ENCODE data around the gene HRCT1. TPM values are rescaled to one million over a fixed set of nuclear protein-coding genes. Genes with fewer than 3 reads are reported as not detected.
"Not testable (repeated sequence)": the region's sequence is repeated elsewhere in the genome, so short reads cannot be mapped to it uniquely, and the experiment has no call there.

HRCT1 gene
- total RNA-seq, 1 experiment from 2014 or later = not detected

GRCh38 chr9:35896570-35896969 is 9.4 kb upstream of the HRCT1 start:
- Histone ChIP-seq H3K9me3 (ENCODE audit: control insufficient read depth, low read depth, low read length) (no peaks in the 10 kb centered on the region), H3K79me2 (ENCODE audit: insufficient read depth, low read length) (no peaks in the 10 kb centered on the region), H3K27me3 (ENCODE audit: insufficient read depth, low read length) (no peaks in the 10 kb centered on the region), H3K9ac (ENCODE audit: extremely low read depth, insufficient read length, low read length) (no peak overlapping the region), H4K8ac (replicated peaks; ENCODE audit: insufficient read length, low read depth, low read length) (no peak overlapping the region), H3K27ac (ENCODE audit: insufficient read length, low read depth, low read length) (no peak overlapping the region), H3K4ac (ENCODE audit: low read depth, low read length) (no peak overlapping the region), H2AK5ac (ENCODE audit: insufficient read length, low read length) (no peak overlapping the region), H4K5ac (ENCODE audit: insufficient read length, low read depth, low read length) (no peak overlapping the region), H4K91ac (ENCODE audit: insufficient read length, low read depth, low read length) (no peak overlapping the region), H3T11ph (ENCODE audit: low read length) (no peak overlapping the region), H3K4me1 (ENCODE audit: insufficient read depth, low read length) (no peaks in the 10 kb centered on the region), H2BK12ac (ENCODE audit: insufficient read length, low read depth, low read length) (no peak overlapping the region), H3K18ac (ENCODE audit: insufficient read length, low read depth, low read length) (no peak overlapping the region), H3K4me2 (ENCODE audit: insufficient read depth, insufficient read length, low read length) (no peak overlapping the region), H3K56ac (ENCODE audit: insufficient read length, low read depth, low read length) (no peak overlapping the region), H2BK20ac (ENCODE audit: low read depth, low read length, poor library complexity, severe bottlenecking) (no peak overlapping the region), H3K23me2 (ENCODE audit: insufficient read length, low read depth, low read length, poor library complexity, severe bottlenecking) (no peaks in the 10 kb centered on the region), H4K20me1 (ENCODE audit: control insufficient read depth, insufficient read depth, insufficient read length) (no peaks in the 10 kb centered on the region), H2AFZ (ENCODE audit: low read length) (no peak overlapping the region), H3K79me1 (ENCODE audit: insufficient read depth, low read depth, low read length, poor library complexity, severe bottlenecking) (no peaks in the 10 kb centered on the region), H2BK120ac (ENCODE audit: low read depth, low read length, poor library complexity, severe bottlenecking) (no peak overlapping the region), H2BK15ac (ENCODE audit: low read depth, low read length) (no peak overlapping the region), H2BK5ac (ENCODE audit: insufficient read length, low read length) (no peak overlapping the region), H3K23ac (ENCODE audit: insufficient read length, low read depth, low read length) (no peak overlapping the region), H3K14ac (ENCODE audit: insufficient read depth, low read length) (no peak overlapping the region)
- Mint-ChIP-seq H3K4me3 (no peak overlapping the region), H3K4me1 (no peaks in the 10 kb centered on the region), H3K36me3 (ENCODE audit: insufficient read depth in 1 of 3, low read depth in 3 of 3) (no peaks in the 10 kb centered on the region), H3K27ac (no peak overlapping the region), H3K9me3 (no peaks in the 10 kb centered on the region), H3K27me3 (ENCODE audit: low read depth) (peaks cover 17% of the 10 kb centered on the region)
- TF ChIP-seq CTCF (conservative IDR thresholded peaks at IDR 0.05) = no peak
- no peak for DNase-seq
- no CpG with 5 or more reads among the region's 2 CpGs for WGBS (ENCODE audit: extremely low coverage, insufficient read length, low lambda C conversion rate)

GRCh38 chr9:35897376-35898099 is 8.5 kb upstream of the HRCT1 start:
- not testable (repeated sequence) for DNase-seq; H3K27ac Mint-ChIP-seq; H3K79me2 ChIP-seq (ENCODE audit: insufficient read depth, low read length); H4K20me1 ChIP-seq (ENCODE audit: control insufficient read depth, insufficient read depth, insufficient read length); H3K9me3 ChIP-seq (ENCODE audit: control insufficient read depth, low read depth, low read length); H2BK120ac ChIP-seq (ENCODE audit: low read depth, low read length, poor library complexity, severe bottlenecking); H2BK20ac ChIP-seq (ENCODE audit: low read depth, low read length, poor library complexity, severe bottlenecking); H3T11ph ChIP-seq (ENCODE audit: low read length); H3K27ac ChIP-seq (ENCODE audit: insufficient read length, low read depth, low read length); H4K8ac ChIP-seq (replicated peaks; ENCODE audit: insufficient read length, low read depth, low read length); H3K9me3 Mint-ChIP-seq; H3K36me3 Mint-ChIP-seq (ENCODE audit: insufficient read depth in 1 of 3, low read depth in 3 of 3); H3K27me3 ChIP-seq (ENCODE audit: insufficient read depth, low read length); H3K4me3 Mint-ChIP-seq; H3K18ac ChIP-seq (ENCODE audit: insufficient read length, low read depth, low read length); H3K79me1 ChIP-seq (ENCODE audit: insufficient read depth, low read depth, low read length, poor library complexity, severe bottlenecking); H2AK5ac ChIP-seq (ENCODE audit: insufficient read length, low read length); H3K4ac ChIP-seq (ENCODE audit: low read depth, low read length); H3K23ac ChIP-seq (ENCODE audit: insufficient read length, low read depth, low read length); H2BK12ac ChIP-seq (ENCODE audit: insufficient read length, low read depth, low read length); H4K91ac ChIP-seq (ENCODE audit: insufficient read length, low read depth, low read length); H3K4me1 Mint-ChIP-seq; H3K14ac ChIP-seq (ENCODE audit: insufficient read depth, low read length); H3K4me2 ChIP-seq (ENCODE audit: insufficient read depth, insufficient read length, low read length); H3K4me1 ChIP-seq (ENCODE audit: insufficient read depth, low read length); H2BK15ac ChIP-seq (ENCODE audit: low read depth, low read length); H2BK5ac ChIP-seq (ENCODE audit: insufficient read length, low read length); H3K9ac ChIP-seq (ENCODE audit: extremely low read depth, insufficient read length, low read length); H2AFZ ChIP-seq (ENCODE audit: low read length); H4K5ac ChIP-seq (ENCODE audit: insufficient read length, low read depth, low read length); H3K23me2 ChIP-seq (ENCODE audit: insufficient read length, low read depth, low read length, poor library complexity, severe bottlenecking); H3K56ac ChIP-seq (ENCODE audit: insufficient read length, low read depth, low read length)
- H3K27me3 Mint-ChIP-seq (ENCODE audit: low read depth) = peaks cover 11% of the 10 kb centered on the region
- no CpG with 5 or more reads among the region's 7 CpGs for WGBS (ENCODE audit: extremely low coverage, insufficient read length, low lambda C conversion rate)

All from H9 (cell line).